NCI-H1694 treated with DMSO at 0.1 percent for 48 hours (cell line): ENCODE data around the gene DUSP19.

ENCODE experiments used
- DNase-seq: peaks from one replicate; lab custom pipeline; 2025; lab: John Stamatoyannopoulos, UW

Gene DUSP19

DNA sequence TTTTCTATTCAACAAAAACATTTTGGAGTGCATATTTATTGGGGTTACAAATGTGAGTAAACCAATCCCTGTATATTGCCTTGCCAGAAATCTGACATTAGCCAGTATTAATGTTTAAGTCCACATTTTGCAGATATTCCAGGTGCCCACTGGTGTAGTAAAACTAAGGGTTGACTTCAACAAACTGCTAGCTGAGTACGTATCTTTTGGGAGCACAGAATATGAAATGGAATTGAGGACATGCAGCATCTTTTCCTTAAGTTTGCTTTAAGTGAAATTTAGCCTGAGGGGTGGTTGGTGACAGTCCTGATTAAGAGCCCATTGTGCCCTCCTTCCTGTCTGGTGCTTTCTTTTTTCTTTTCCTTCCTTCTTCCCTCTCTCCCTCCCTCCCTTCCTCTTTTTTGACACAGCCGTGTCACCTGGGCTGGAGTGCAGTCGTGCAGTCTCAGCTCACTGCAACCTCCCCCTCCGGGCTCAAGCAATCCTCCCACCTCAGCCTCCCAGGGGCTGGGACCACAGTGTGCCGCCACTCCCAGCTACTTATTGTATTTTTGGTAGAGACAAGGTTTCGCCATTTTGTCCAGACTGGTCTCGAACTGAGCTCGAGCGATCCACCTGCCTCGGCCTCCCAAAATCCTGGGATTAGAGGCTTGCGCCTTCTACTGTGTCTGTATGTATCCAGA lies 47.3 kb downstream of the DUSP19 start:
- DNase-seq: no peak

DNA sequence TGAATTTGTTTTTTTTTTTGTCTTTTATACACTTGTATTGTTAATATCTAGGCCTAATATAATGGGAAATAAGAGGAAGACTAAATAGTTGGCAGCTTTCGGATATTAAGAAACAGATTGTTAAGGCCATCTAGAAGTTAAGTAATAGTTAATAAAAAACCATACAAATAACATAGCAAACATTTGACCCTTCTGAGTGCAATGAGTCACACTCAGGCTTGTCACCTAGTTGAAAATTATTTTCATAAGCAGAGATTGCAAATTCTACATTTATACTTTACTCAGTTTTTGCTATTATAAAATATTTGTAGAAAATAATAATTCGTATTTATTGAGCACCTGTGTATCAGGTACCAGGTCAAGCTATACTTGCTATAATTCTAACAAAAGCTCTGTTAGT lies 48.1 kb downstream of the DUSP19 start:
- no peak for DNase-seq

DNA sequence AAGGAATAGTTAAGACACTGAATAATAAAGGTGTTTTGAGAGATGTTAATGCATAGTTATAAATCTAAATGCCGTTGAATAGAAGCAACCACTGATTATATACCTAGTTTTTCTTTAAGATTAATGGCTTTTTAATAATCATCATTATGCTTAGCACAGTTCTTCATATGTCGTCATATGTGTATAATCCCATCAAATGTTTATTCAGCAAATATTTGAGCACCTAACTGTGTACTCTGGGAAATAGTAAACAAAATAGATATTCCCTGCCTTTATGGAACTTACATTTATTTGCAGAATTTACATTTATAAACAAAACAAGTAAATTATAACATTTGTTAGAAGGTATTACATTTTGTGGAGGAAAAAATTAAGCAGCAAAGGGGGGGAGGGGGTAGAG lies 55.5 kb downstream of the DUSP19 start:
- no peak for DNase-seq

DNA sequence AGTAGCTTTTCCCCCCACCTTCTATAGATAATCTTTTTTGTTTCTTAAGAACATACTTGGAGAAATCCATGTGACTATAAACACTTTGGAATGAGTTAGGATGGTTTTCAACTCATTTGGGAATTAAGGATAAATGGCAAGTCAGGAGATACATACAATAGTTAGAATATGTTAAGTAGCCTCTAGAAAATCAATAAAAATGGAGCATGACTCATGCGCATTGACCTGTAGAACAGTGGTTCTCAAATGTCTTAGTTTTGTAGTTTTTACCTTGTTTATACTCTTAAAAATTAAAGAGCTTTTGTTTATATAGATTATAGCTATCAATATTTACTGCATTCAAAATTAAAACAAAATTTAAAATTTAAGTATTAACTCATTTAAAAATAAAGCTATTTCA lies 70.4 kb downstream of the DUSP19 start:
- no peak for DNase-seq

DNA sequence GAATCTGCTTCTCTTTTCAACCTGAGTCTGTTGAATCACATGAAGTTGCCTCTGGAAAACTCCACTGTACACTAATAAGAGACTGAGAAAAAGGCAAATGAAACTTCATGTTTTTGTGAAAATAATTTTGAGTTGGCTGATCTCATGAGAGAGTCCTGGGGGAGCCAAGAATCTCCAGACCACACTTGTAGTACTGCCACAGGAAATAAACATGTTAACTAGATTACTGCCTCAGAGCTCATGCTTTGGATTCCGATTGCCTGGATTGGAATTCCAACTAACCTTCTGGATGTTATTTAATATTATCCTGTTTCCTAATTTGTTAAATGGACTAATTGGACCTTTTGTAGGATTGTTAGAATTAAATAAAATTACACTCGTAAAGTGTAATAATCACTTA lies 70.9 kb downstream of the DUSP19 start:
- DNase-seq: no peak
